Uterus (tissue), 2 donors: Measurements from ENCODE around the gene IFT43.

Experiments
- CTCF ChIP-seq, 4 experiments: fragments of 200-600 bp in 2 of 4; fragments of 450-650 bp in 2 of 4; sonication (generic) in 2 of 4; IDR thresholded peaks; one replicate each; pipeline ENCODE4 v1.5.1; 2016 to 2019; ENCODE audit warnings: antibody characterized with exemption in 4 of 4, mild to moderate bottlenecking in 2 of 4, moderate library complexity in 1 of 4
- POLR2A ChIP-seq, 2 donors: fragments of 450-650 bp; IDR thresholded peaks; one replicate each; pipeline ENCODE4 v1.6.1; 2016; ENCODE audit warnings: antibody characterized with exemption in 2 of 2, mild to moderate bottlenecking in 1 of 2, moderate library complexity in 1 of 2

DNA sequence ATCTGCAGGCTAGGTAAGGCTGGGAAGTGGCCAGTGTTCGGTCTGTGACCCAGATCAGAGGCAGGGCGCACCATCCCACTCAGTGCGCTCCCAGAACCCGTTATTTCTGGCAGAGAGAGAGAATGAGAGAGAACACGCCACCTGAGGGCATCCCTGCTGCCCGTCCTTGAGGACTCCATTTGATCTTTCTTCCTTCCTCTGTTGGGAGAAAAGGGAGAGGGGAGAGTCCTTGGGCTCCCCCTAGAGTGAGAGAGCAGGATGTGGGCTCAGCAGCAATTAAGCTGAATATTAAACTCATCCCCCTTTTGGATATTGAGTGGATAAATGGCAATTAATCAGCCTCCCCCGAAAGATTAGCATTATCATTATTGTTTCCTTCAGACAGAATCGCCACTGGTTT, 70.6 kb downstream of the IFT43 start:
- TF ChIP-seq CTCF (IDR thresholded peaks at IDR 0.05) (no peak), POLR2A (IDR thresholded peaks at IDR 0.05) (no peak)
